Left ventricle myocardium superior (tissue), 1 donor: Measurements from ENCODE around the gene CNRIP1. TPM values are rescaled to one million over a fixed set of nuclear protein-coding genes. Genes with fewer than 3 reads are reported as not detected.

Experiments used
- total RNA-seq: library from RNA; stranded (reverse); fragmentation: NEBNext Ultra II Directional; extraction: Animal tissue kit (Norgen Biotek cat#: 25700); gene quantifications from one replicate; pipeline ENCODE4 v1.2.1, GENCODE V29; 2021
- donor health status: DM: no; HTN: yes; CAD: no; lungs with severe emphysema.

Gene CNRIP1
- total RNA-seq, 1 donor from 2014 or later = 11.1 TPM

Other genes starting within 250 kb of the CNRIP1 start
- 7.4 TPM for gene PNO1, start 162.1 kb downstream of the CNRIP1 start, total RNA-seq
- 38.5 TPM for gene PPP3R1, start 67.4 kb downstream of the CNRIP1 start, total RNA-seq
- gene PLEK, start 45.3 kb upstream of the CNRIP1 start, total RNA-seq = 4.1 TPM
- 0.92 TPM for gene FBXO48, start 147.3 kb upstream of the CNRIP1 start, total RNA-seq
- gene APLF, start 147.6 kb upstream of the CNRIP1 start, total RNA-seq = 3.9 TPM